Transverse colon (tissue), 4 donors: ENCODE measurements around the gene TRIM47.

Experiments
- POLR2A ChIP-seq: fragments of 450-650 bp; IDR thresholded peaks from one replicate; pipeline ENCODE4 v1.6.1; 2016; ENCODE audit warnings: antibody characterized with exemption, mild to moderate bottlenecking, moderate library complexity
- POLR2AphosphoS5 ChIP-seq, 3 donors: sonication (generic); formaldehyde crosslinking; IDR thresholded peaks; one replicate each; pipeline ENCODE4 v1.6.1; 2016; ENCODE audit warnings: antibody characterized with exemption in 3 of 3
- TF ChIP-seq, protein P1 (sequence below), 5 experiments: fragments of 200-600 bp in 3 of 5; fragments of 450-650 bp in 2 of 5; sonication (generic) in 3 of 5; IDR thresholded peaks; 1 replicate in 2 of 5; 2 replicates in 3 of 5; pipeline ENCODE4 v1.5.1; 2016 to 2017; ENCODE audit warnings: antibody characterized with exemption in 5 of 5, inconsistent platforms in 3 of 5, mild to moderate bottlenecking in 2 of 5, moderate library complexity in 1 of 5

DNA sequence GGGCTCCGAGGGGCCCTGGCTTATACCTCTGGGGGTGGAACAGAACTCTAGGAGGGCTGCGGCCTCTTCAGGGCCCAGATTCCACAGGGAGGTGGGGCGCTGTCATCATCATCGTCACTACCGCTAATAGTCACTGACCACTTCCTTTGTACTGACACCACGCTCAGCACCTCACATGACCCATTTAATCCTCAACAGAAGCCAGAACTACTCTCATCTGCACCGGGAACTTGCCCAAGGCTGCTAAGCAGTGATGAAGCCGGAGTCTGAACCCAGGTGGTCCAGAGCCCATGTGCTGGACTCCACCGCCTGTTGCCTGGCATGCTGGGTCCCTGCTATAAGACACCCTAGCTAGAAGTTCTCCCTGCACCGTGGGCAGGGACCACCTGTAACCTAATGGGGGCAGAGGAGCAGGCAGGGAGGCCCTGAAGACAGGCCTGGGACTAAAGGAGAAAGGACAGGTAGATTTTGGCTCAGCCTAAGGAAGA lies 46.2 kb downstream of the TRIM47 start:
- TF ChIP-seq POLR2A (no peak), POLR2AphosphoS5 (IDR thresholded peaks at IDR 0.05) (peak in 1 of 3 donors; percentile 26)
- TF ChIP-seq, protein P1, sequence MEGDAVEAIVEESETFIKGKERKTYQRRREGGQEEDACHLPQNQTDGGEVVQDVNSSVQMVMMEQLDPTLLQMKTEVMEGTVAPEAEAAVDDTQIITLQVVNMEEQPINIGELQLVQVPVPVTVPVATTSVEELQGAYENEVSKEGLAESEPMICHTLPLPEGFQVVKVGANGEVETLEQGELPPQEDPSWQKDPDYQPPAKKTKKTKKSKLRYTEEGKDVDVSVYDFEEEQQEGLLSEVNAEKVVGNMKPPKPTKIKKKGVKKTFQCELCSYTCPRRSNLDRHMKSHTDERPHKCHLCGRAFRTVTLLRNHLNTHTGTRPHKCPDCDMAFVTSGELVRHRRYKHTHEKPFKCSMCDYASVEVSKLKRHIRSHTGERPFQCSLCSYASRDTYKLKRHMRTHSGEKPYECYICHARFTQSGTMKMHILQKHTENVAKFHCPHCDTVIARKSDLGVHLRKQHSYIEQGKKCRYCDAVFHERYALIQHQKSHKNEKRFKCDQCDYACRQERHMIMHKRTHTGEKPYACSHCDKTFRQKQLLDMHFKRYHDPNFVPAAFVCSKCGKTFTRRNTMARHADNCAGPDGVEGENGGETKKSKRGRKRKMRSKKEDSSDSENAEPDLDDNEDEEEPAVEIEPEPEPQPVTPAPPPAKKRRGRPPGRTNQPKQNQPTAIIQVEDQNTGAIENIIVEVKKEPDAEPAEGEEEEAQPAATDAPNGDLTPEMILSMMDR (IDR thresholded peaks at IDR 0.05): no peak
